RPMI7951 (cell line): ENCODE data around the gene SUMO2. TPM values are rescaled to one million over a fixed set of nuclear protein-coding genes. Genes with fewer than 3 reads are reported as not detected.
"Not testable (repeated sequence)": the region's sequence is repeated elsewhere in the genome, so short reads cannot be mapped to it uniquely, and the experiment has no call there.

Experiments
- DNase-seq: peaks from one replicate; pipeline ENCODE4 v3.0.0-alpha.2; 2012; ENCODE audit warnings: low read depth
- total RNA-seq: library from RNA; depleted of rRNA; stranded (reverse); fragments of >200 nt; shearing (Covaris generic); gene quantifications from 2 replicates; pipeline ENCODE4 v1.2.3, GENCODE V29; 2014

Gene SUMO2
- total RNA-seq, 1 experiment from 2014 or later, result 141 TPM

DNA sequence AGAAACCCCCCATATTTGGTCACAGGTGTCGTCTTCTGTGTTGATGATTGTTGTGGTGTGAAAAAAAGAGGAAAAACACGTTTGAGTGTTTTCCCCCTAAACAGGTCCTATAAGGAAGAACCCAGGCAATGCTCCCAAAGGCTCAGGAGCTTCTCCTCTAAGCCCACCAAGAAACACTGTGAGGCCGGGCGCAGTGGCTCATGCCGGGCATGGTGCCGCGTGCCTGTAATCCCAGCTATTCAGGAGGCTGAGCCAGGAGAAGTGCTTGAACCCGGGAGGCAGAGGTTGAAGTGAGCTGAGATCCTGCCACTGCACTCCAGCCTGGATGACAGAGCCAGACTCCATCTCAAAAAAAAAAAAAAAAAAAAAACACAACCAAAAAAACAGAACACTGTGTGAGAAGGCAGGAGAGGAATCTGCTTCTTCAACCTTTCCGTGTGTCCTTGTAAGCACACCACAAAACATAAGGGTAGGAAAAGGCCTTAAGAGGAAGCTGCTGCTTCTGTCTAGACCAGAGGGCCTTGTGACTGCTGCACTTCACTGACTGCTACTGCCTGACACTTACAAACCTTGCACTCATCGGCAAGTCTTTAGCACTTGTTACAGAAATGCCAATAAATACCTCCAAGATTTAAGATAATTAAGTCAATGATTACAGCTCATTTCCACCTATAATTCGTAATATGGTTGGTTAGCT lies 37.8 kb downstream of the SUMO2 start:
- DNase-seq, result no peak

DNA sequence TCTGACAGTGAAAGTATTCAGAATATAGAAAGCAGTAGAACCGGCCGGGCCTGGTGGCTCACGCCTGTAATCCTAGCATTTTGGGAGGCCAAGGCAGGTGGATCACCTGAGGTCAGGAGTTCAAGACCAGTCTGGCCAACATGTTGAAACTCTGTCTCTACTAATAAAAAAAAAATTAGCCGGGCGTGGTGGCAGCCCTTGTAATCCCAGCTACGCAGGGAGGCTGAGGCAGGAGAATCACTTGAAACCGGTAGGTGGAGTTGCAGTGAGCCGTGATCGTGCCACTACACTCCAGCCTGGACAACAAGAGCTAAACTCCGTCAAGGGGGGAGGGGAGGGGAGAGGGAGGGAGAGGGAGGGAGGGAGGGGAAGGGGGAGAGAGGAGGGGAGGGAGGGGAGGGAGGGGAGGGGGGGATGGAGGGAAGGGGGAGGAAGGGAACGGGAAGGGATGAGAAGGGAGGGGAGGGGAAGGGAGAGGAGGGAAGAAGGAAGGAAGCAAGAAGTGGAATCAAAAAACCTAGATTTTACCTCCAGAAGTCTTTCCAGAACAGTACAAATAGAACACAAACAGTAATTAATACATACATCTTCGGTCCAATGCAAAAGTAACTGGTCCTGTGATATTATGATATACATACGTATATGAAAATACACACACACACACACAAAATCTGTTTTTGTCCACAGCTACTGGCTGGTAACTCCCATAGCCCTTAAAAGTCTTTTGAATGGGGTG lies 40.4 kb downstream of the SUMO2 start:
- DNase-seq, result no peak

DNA sequence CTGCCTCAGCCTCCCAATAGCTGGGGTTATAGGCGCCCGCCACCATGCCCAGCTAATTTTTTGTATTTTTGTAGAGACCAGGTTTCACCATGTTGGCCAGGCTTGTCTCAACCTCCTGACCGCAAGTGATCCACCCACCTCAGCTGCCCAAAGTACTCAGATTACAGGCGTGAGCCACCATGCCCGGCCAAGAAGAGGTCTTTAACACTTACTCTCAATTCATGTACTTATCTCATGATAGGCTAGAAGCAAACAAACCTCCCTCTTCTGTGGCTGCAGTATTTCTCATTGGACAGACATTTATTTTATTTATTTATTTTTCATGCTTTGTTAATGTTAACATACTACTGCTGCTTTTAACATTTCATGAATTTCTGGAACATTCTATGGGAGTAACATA lies 44.2 kb downstream of the SUMO2 start:
- DNase-seq, result no peak

DNA sequence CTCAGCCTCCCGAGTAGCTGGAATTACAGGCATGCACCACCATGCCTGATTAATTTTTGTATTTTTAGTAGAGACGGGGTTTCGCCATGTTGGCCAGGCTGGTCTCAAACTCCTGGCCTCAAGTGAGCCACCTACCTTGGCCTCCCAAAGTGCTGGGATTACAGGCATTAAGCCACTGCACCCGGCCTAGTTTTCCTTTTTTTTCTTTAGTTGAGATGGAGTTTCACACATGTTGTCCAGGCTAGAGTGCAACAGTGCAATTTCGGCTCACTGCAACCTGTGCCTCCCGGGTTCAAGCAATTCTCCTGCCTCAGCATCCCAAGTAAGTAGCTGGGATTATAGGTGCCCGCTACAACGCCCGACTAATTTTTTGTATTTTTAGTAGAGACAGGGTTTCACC lies 45.0 kb downstream of the SUMO2 start:
- DNase-seq, result not testable (repeated sequence)

DNA sequence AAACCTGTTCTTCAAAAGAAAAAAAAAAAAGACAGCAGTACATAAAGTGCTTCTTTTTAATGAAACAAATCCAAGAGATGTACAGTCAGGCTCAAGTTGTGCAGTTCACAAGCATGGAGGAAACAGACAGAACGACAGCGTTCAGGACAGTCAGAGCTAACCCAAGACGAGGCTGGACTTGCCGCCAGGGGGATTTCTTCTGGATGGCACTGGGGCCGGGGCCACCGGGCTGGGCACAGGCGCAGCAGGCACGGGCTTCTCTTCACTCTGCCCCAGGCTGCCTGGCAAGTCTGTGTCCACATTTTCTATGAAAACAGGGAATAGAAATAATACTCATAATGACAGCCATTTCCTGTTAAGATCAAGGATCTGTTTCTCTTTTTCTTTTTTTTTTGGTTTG lies 46.8 kb downstream of the SUMO2 start:
- no peak for DNase-seq

DNA sequence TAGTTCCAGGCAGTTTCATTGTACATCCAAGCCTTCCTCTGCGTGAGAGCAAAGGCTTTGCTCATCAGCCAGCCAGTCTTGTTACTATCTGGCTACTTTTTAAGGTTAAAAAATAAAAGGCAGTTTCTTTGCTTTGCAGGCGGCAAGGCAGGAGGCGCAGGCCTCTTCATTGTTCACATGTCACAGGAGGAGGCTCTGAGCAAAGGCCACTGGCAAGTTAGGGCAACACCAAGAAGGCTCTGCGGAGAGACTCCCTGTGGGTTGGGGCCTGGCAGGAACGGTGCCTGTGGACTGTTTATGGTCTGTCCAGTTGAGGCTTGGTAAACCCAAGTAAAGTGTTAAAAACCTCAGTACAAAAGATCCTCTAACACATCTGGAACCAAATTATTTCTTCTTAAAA lies 47.3 kb downstream of the SUMO2 start:
- DNase-seq, result no peak

DNA sequence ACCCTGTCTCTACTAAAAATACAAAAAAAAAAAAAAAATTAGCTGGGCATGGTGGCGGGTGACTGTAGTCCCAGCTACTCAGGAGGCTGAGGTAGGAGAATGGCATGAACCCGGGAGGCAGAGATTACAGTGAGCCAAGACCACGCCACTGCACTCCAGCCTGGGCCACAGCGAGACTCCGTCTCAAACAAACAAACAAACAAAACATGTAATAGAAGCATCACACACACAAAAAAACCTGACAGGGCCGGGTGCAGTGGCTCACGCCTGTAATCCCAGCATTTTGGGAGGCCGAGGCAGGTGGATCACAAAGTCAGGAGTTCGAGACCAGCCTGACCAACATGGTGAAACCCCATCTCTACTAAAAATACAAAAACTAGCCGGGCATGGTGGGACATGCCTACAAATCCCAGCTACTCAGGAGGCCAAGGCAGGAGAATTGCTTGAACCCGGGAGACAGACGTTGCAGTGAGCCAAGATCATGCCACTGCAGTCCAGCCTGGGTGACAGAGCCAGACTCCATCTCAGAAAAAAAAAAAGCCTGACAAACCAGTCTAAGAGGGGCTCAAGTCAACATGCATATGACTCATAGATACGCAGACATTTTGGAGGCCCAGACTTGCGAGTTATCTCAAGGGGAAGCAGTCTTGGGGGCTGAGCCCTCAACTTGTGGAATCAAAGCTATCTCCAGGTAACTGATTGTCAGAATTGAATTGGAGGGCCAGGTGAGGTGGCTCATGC lies 49.0 kb downstream of the SUMO2 start:
- DNase-seq, result not testable (repeated sequence)

DNA sequence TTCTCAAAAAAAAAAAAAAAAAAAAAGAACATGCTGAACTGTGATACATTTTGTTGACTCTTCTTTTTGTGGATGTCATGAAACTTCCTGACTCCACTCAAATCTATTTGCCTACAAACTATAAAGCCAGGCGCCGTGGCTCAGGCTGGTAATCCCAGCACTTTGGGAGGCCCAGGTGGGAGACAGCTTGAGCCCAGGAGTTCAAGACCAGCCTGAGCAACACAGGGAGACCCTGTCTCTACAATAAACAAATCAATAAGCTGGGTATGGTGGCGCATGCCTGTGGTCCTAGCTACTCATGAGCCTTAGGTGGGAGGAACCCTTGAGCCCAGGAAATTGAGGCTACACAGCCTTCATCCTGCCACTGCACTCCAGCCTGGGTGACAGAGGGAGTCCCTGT lies 49.8 kb downstream of the SUMO2 start:
- DNase-seq, result no peak

DNA sequence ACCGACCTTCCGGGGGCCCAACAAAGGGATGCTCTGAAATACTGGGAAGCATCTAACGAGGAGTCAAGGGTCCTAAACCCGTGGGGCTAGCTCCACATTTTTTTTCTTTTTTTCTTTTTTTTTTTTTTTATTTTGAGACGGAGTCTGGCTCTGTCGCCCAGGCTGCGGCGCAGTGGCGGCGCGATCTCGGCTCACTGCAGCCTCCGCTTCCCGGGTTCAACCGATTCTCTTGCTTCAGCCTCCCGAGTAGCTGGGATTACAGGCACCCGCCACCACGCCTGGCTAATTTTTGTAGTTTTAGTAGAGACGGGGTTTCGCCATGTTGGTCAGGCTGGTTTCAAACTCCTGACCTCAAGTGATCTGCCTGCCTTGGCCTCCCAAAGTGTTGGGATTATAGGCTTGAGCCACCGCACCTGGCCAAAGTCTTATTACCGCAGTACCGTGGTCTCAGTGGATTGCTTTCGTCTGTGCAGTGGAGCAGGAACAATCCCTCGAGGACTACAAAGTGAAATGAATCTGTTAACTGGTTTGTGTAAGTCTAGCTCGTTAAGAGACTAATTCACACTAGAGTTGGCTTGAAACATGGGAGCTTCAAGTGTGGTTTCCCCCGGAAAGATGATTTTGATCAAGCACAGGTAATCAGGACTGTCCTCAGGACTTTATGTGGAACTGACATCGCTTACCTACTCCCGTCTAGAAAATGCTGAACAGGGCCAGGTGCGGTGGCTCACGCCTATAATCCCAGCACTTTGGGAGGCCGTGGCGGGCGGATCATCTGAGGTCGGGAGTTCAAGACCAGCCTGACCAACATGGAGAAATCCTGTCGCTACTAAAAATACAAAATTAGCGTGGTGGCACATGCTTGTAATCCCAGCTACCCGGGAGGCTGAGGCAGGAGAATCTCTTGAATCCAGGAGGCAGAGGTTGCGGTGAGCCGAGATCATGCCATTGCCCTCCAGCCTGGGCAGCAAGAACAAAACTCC lies 50.5 kb downstream of the SUMO2 start:
- DNase-seq, result not testable (repeated sequence)

DNA sequence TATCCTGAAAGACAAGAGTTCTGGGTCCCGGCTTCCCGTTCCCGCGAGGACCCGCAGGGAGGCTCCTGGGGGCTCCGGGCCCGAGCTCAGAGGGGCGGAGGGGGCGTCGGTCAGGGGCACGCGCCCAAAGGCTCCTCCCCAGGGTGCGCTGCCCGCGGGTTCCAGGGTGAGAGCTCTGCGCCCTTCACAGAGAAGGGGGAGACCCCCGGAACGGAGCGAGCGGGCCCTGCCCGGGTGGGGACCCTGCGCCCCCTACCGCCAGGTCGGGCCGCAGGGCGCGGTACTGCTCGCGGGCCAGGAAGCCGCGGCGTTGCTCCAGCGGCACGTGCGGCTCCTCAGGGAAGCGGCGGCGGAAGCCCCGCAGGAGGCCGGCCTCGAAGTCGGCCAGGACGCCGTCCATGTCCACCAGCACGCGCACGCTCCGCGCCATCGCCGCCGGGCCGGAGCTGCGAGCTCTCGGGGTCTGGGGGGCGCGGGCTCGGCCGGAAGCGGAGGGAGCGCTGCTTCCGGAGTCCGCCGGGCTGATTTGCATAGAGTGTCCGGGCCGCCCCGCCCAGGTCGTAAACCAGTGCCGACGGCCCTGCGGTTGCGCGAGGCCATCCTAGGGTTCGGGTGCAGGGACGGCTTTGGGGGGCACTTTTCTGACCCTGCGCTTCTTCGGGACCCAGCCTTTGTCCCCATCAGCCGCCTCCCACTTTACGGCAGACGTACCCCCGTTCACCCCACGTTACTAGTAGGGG lies 51.3 kb downstream of the SUMO2 start, which contains the start of gene NT5C:
NT5C (minus strand) TSS at position 465 of the 740 bp plus-strand sequence; CDS start at position 430, 35 bp downstream.
- peak; percentile 76 for DNase-seq

DNA sequence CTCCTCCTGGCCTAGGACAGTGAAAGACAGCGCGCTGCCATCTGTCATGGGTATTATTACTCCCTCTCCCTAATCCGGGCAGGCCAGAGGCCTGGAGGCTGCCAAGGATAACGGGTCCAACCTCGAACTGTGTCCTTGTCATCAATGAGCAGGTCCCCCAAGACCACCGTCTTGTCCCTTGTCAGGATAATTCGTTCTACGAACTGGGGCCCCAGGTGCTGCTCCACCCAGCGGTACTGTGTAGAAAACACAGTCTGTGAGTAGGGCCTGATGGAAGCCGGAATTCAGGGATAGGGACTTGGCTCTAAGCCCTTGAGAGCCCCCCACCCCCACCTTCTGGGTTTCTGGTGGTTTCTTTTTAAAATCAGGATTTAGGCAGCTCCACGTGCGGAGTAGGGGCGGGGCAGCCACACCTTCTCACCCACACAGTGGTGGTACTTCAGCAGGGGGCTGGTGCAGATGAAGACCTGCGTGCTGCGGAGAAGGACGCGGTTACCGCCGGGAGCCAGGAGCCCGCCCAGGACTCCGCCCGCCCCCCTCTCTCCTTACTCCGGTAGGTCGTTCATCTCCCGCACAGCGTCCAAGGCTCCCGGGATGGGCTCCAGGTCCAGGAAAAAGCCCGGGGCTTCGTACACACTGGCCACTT lies 52.0 kb downstream of the SUMO2 start:
- peak; percentile 55 for DNase-seq

DNA sequence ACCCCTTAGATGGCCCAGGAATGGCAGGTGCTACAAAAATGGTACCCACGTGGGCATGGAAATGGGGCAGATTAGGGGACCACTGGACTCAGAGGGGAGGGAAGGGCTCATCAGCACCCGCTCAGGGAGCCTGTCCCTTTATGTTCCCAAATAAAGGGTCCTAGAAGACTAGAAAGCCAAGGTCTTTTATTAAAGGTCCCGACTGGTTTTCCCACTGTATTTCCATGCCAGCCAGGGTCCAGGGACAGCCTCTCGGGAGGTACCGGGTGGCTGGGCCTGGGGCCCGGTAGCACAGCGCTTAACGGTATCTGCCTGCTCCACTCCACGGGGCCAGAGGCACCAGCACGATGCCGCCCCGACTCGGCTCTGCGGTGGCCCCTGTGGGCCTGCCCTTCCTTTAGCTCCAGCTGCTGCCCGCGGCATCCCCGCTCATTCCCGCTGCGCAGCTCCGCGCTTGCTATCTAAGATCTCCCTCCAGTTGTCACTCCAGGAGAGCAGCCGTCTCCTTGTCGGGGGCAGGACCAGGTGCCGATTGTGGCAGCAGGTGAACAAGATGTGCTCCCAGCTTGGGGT lies 52.6 kb downstream of the SUMO2 start:
- no peak for DNase-seq

DNA sequence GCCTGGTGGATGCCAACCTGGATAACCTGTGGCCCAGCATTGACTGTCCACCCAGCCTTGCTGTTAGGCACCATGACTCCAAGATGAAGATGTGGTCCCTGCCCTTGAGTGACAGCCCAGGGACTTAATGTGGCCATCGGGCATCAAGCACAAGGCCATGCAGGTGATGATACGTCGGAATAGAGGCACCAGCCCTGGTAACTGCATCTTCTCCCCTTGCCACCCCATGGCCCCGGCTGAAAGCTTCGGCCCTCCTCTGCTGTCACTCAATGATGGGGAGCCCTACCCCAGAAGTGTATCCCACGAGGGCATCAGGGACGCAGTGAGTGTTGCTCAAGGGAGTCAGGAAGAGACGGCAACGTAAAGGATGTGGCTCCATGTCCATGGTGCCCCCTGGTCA lies 53.2 kb downstream of the SUMO2 start:
- DNase-seq, result no peak

DNA sequence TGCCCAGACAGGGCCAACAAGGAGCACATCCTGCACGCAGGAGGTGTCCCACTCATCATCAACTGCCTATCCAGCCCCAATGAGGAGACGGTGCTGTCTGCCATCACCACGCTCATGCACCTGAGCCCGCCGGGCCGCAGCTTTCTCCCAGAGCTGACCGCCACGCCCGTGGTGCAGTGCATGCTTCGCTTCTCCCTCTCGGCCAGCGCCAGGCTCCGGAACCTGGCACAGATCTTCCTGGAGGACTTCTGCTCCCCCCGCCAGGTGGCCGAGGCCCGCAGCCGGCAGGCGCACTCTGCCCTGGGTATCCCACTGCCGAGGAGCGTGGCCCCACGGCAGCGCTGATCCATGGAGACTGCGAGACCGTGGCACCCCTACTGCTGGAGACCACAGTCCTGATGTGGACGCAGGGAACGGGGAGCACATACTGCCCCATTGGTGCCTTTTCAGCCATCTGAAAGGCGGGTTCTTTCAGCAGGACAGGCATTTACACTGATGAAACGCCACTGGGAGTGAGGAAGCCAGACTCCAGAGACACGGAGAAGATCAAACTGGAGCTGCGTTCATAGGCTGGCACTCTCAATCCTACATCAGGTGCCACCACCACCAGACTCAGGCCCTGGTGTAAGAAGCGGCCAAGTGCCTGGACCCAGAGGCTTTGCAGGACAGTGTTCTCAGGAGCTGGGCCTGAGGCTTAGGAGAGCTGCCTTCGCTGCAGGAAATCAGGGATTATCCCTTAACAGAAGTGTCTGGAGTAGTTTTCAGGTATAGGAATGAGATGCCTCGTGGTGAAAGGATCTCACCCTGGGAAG lies 53.9 kb downstream of the SUMO2 start:
- no peak for DNase-seq

DNA sequence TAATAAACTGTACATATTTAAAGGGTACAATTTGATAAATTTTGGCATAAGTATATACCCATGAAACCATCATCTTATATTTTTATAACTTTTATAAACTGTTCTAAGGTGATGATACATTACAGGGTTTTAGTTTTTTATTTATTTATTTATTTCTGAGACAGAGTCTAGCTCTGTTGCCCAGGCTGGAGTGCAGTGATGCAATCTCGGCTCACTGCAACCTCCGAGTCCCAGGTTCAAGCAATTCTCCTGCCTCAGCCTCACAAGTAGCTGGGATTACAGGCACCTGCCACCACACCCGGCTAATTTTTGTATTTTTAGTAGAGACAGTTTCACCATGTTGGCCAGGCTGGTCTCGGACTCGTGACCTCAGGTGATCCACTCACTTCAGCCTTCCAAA lies 54.8 kb downstream of the SUMO2 start:
- not testable (repeated sequence) for DNase-seq

DNA sequence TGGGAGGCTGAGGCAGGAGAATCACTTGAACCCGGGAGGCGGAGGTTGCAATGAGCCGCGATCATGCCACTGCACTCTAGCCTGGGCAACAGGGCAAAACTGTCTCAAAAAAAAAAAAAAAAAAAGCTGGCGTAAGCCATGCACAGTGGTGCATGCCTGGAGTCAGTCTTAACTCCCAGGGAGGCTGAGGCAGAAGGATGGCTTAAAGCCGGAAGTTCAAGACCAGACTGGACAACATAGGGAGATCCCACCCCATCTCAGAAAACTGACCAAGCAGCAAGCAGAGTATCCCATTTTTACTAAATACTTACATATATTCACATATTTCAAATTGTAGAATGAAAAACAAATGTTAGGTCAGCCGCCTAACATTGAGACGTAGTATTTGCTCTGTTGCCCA lies 55.8 kb downstream of the SUMO2 start:
- DNase-seq, result no peak

DNA sequence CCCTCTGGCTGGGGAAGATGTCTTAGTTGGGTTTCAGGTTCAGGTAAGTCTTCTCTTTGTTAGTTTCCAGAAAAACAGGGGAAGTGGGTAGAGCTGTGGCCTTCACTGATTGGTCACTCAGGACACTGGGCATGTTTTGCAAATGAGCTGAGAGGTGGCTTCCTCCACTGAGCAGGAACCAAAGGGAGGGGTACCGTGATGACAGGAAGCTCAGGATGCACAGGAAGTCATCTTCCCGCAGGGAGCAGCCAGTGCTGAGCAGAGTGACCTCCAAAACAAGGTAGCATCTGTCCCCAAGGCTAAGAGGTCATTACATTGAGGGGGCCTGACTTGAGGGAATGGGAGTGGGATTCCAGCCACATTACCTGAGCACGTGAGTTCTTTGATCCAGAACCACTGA lies 56.8 kb downstream of the SUMO2 start:
- no peak for DNase-seq

DNA sequence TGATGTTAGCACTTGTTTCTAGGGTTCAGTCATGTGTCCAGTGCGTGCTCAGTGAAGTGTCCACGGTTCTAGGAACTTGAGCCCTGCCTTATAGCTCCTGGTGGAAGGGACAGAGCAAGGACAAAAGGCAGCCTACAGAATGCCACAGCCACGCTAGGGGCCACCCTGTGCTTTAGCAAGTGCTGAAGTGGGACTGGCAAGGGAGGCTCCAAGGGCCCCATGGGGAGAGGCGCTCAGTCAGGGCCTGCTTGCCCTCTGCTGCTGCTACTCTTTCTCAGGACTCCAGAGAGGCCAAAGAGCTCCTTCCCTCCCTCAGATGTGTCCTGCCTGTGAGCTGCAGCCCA lies 58.0 kb downstream of the SUMO2 start:
- DNase-seq, result no peak
